Heart left ventricle (tissue), 13 donors: ENCODE data around the gene SCO1.

Experiments used
- POLR2A ChIP-seq, 2 donors: fragments of 450-650 bp; IDR thresholded peaks; one replicate each; pipeline ENCODE4 v1.6.1; 2017; ENCODE audit warnings: antibody characterized with exemption in 2 of 2, mild to moderate bottlenecking in 2 of 2, moderate library complexity in 2 of 2
- TF ChIP-seq, protein P1 (sequence below), 12 donors: fragments of 200-600 bp; sonication (generic) in 4 of 12; IDR thresholded peaks; one replicate each; pipeline versions ENCODE4 v1.5.0 to v1.8.0; 2018 to 2022; ENCODE audit warnings: antibody characterized with exemption in 12 of 12, mild to moderate bottlenecking in 5 of 12
- donor health status: ischemic (EF 13 %, LVEDD 7.1; RV severe dilation, severe dysfunction).
- donor health status: DM: no; HTN: yes; CAD: no.
- donor health status: DM: no; HTN: no; CAD: no.
- donor health status: ischemic (EF 25% LVEDD 6.9; RV normal size, moderate dysfunction).
- donor health status: ischemic (EF 25% LVEDD 5.7; RV mildly dilated, moderate dysfunction).
- donor health status: ischemic (EF 35%, LVEDD 5.7; RV mildly dilated, moderate dysfunction).
- donor health status: nonischemic (EF 11% LVEDD 7.7; RV severe dilation, severe dysfunction).
- donor health status: DM: yes; HTN: yes; CAD: no.
- donor health status: PGD.
- donor health status: ischemic (EF 29% LVEDD 5.4; RV normal size, mild dysfunction).
- donor health status: nonischemic (EF 23%, LVEDD 6.1; RV moderate dilation, normal function).

- TF ChIP-seq, protein P1, sequence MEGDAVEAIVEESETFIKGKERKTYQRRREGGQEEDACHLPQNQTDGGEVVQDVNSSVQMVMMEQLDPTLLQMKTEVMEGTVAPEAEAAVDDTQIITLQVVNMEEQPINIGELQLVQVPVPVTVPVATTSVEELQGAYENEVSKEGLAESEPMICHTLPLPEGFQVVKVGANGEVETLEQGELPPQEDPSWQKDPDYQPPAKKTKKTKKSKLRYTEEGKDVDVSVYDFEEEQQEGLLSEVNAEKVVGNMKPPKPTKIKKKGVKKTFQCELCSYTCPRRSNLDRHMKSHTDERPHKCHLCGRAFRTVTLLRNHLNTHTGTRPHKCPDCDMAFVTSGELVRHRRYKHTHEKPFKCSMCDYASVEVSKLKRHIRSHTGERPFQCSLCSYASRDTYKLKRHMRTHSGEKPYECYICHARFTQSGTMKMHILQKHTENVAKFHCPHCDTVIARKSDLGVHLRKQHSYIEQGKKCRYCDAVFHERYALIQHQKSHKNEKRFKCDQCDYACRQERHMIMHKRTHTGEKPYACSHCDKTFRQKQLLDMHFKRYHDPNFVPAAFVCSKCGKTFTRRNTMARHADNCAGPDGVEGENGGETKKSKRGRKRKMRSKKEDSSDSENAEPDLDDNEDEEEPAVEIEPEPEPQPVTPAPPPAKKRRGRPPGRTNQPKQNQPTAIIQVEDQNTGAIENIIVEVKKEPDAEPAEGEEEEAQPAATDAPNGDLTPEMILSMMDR (IDR thresholded peaks at IDR 0.05): no peak
- no peak for TF ChIP-seq POLR2A (IDR thresholded peaks at IDR 0.05)
Observed at GRCh38 chr17:10629706-10630105, 67.6 kb downstream of the SCO1 start.
